GM12892 (cell line): Measurements from ENCODE around the gene NCAM1.

Experiments used
- POLR2A ChIP-seq: IDR thresholded peaks from 2 replicates; pipeline ENCODE4 v1.6.1; 2011; ENCODE audit warnings: low read depth, low read length, control low read depth
- TAF1 ChIP-seq: IDR thresholded peaks from 2 replicates; pipeline ENCODE4 v1.6.1; 2011; ENCODE audit warnings: low read depth, mild to moderate bottlenecking, control low read depth, low read length, borderline replicate concordance

- TF ChIP-seq POLR2A (no peak), TAF1 (no peak)
Measured at GRCh38 chr11:112983887-112984286, 22.7 kb downstream of the NCAM1 start.
